Astrocyte of the spinal cord (primary cell): ENCODE results near the gene TLR2.

Experiments used
- DNase-seq: peaks from one replicate; pipeline ENCODE4 v3.0.0; 2011; ENCODE audit warnings: low read depth, low spot score
- H3K4me3 ChIP-seq: 2 replicates; pipeline ENCODE4 v1.5.1; 2011; ENCODE audit warnings: low read depth, mild to moderate bottlenecking, low read length, moderate library complexity
- CTCF ChIP-seq: IDR thresholded peaks from 2 replicates; pipeline ENCODE4 v1.5.1; 2012; ENCODE audit warnings: low read depth, mild to moderate bottlenecking, low read length, inconsistent platforms
- in situ Hi-C: cut with HindIII; loops from 2 replicates; pipeline ENCODE4 v1.10.0; 2017; ENCODE audit warnings: low sequenced_read_pairs

TLR2 gene

DNA sequence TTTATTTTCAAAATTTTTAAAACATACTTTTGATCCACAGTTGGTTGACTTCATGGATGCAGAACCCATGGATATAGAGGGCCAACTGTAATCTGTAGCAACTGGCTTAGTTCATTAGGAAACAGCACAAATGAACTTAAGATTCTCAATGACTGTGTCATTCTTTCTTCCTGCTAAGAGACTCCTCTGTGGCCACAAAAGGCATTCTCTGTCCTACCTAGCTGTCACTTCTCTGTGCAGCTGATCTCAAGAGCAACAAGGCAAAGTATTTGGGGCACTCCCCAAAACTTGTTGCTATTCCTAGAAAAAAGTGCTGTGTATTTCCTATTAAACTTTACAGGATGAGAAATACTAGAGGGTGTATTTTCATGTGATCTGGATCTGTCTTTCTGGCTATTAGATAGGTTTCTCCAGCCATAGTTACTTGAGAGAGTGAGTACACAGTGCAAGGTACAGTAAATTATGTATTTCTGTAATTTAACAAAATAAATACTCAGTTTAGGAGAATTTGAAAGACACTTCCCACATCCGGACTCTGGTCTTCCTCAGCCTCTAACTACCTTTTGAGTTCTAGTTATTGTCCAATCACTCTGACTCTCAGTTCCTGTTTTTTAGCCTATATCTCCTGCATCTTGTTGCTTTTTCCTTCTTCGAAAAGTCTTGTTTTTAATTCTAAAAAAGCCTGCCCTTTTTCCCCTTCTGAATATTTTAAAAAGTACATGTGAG lies 21.8 kb downstream of the TLR2 start:
- no peak overlapping the region for H3K4me3 ChIP-seq
- no peak for TF ChIP-seq CTCF
- in situ Hi-C loops: no loop called here
- no peak for DNase-seq

DNA sequence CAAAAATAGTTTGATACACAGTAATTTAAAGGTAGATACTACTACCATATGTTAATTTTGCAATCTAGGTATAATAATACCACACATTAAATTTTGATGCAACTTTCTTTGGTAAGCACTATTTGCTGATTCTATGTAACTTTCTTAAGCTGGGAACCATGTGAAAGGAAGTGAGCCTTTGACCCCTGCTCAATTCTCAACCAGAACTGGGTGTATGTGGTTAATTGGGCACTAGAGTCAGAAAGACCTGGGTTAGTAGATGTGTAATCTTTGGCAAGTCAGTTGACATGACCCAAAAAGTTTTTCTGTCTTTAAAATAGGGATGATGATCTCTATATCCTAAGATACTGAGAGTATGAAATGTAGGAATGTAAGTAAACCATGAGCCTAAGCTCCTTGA lies 22.4 kb downstream of the TLR2 start:
- no peak for TF ChIP-seq CTCF
- DNase-seq: no peak
- in situ Hi-C loops: no loop called here
- no peak overlapping the region for H3K4me3 ChIP-seq

- no peak overlapping the region for H3K4me3 ChIP-seq
- no peak for DNase-seq
- TF ChIP-seq CTCF: no peak
- in situ Hi-C loops: no loop called here
Observed at GRCh38 chr4:153710681-153711080, 26.6 kb downstream of the TLR2 start.

- no peak for TF ChIP-seq CTCF
- in situ Hi-C loops: no loop called here
- no peak overlapping the region for H3K4me3 ChIP-seq
- DNase-seq: peak; percentile 18
Observed at GRCh38 chr4:153713866-153714646, 30.0 kb downstream of the TLR2 start.

DNA sequence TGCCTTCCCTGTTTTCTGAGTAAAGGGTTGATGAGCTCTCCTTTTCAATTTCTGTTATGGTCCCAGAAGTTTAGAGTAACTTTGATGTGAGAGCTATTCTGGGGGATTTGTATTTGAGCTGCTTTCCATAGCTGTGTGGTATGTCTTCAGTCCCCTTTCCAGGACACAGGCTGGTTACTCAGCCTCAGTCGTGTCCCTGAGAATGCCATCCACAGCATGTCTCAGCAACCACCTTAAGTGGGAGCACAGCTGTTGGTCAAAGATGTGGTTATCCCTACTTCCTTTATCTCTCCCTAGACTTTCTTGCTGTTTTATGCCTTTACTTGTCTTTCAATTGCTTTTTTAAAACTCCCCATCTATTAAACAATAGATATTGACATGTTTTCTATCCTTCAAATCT lies 38.0 kb downstream of the TLR2 start:
- DNase-seq: no peak
- in situ Hi-C loops: no loop called here
- no peak for TF ChIP-seq CTCF
- H3K4me3 ChIP-seq: no peak overlapping the region

GRCh38 chr4:153724606-153725005 lies 40.5 kb downstream of the TLR2 start:
- in situ Hi-C loops: no loop called here
- no peak for DNase-seq

More at GRCh38 chr4:153724606-153725005, 40.5 kb downstream of the TLR2 start:
- TF ChIP-seq CTCF: no peak
- H3K4me3 ChIP-seq: no peak overlapping the region
